ENCODE results near the gene SUDS3. TPM values are rescaled to one million over a fixed set of nuclear protein-coding genes. Genes with fewer than 3 reads are reported as not detected.

Gene SUDS3
- total RNA-seq: 10 to 100 TPM; 26.1 to 34.0 TPM

DNA sequence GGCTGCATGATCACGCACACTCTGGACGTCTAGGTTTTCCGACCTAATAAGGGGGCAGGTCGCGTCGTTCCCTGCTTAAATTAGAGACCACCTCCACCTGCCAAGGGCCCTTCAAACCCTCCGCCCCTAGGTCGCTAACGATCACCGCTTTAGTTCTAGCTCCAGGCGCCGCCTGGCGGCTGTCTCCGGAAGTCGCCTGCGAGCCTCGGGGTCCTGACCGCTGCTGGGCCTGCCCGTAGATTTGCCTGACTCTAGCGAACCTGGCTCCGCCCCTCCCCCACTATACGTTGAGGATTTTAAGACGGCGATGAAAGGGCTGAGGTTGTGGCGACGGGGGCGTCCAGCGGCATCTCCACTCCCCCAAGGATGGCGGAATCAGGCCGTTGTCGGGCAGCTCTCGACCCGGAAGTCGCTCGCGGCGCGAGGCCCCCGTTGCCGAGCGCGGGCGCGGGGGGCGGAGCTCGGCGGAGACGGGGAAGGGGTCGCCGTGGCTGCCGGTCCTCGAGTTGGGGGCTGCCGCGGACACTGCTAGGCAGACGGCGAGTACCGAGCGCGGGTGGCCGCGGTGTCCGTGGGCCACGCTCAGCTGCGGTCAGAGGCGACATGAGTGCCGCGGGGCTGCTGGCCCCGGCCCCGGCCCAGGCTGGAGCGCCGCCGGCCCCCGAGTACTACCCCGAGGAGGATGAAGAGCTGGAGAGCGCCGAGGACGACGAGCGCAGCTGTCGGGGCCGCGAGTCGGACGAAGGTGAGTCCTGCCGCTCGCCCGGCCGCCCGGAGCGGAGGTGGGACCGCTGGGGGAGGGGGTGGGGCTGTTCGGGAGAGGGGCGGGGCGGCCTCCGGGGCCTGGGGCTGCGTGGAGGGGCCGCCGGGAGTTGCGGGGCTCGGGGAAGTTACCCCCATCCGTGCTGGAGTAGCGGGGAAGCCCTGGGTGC is at the start of gene SUDS3:
Gene SUDS3, plus strand, starts transcription at position 467 of the 932 bp plus-strand sequence. Its CDS starts 137 bp downstream, at position 604.
- no peaks in the 10 kb centered on the region for H3K36me3 Mint-ChIP-seq
- ATAC-seq (peak; percentile 48 to 69), DNase-seq (ENCODE audit: low spot score) (peak; percentile 89)
- peak within 1 kb of the TSS; percentile 79 for H3K4me3 Mint-ChIP-seq
- H3K4me1 Mint-ChIP-seq (ENCODE audit: low read depth in 2 of 2): peaks cover 20 to 37% of the 10 kb centered on the region in 2 donors
- no peaks in the 10 kb centered on the region for H3K27me3 Mint-ChIP-seq
- H3K27ac Mint-ChIP-seq: peak within 1 kb of the TSS; percentile 98 to 99
- H3K9me3 Mint-ChIP-seq: no peaks in the 10 kb centered on the region

GRCh38 chr12:118326991-118327390 is 49.4 kb upstream of the SUDS3 start:
- H3K9me3 Mint-ChIP-seq: no peaks in the 10 kb centered on the region
- DNase-seq (ENCODE audit: low spot score) (no peak), ATAC-seq (no peak)
- H3K27me3 Mint-ChIP-seq: no peaks in the 10 kb centered on the region
- H3K4me1 Mint-ChIP-seq (ENCODE audit: low read depth in 2 of 2): peaks cover 32 to 34% of the 10 kb centered on the region in 2 donors
- H3K27ac Mint-ChIP-seq: no peak overlapping the region
- no peak overlapping the region for H3K4me3 Mint-ChIP-seq
- H3K36me3 Mint-ChIP-seq: peaks cover 6% of the 10 kb centered on the region

- DNase-seq (ENCODE audit: low spot score) (no peak), ATAC-seq (no peak)
- Mint-ChIP-seq H3K27me3 (no peaks in the 10 kb centered on the region), H3K27ac (no peak overlapping the region), H3K4me3 (no peak overlapping the region), H3K36me3 (peaks cover 6% of the 10 kb centered on the region), H3K4me1 (ENCODE audit: low read depth in 2 of 2) (peaks cover 34 to 36% of the 10 kb centered on the region in 2 donors), H3K9me3 (no peaks in the 10 kb centered on the region)
Measured at GRCh38 chr12:118327391-118327790, 49.0 kb upstream of the SUDS3 start.

DNA sequence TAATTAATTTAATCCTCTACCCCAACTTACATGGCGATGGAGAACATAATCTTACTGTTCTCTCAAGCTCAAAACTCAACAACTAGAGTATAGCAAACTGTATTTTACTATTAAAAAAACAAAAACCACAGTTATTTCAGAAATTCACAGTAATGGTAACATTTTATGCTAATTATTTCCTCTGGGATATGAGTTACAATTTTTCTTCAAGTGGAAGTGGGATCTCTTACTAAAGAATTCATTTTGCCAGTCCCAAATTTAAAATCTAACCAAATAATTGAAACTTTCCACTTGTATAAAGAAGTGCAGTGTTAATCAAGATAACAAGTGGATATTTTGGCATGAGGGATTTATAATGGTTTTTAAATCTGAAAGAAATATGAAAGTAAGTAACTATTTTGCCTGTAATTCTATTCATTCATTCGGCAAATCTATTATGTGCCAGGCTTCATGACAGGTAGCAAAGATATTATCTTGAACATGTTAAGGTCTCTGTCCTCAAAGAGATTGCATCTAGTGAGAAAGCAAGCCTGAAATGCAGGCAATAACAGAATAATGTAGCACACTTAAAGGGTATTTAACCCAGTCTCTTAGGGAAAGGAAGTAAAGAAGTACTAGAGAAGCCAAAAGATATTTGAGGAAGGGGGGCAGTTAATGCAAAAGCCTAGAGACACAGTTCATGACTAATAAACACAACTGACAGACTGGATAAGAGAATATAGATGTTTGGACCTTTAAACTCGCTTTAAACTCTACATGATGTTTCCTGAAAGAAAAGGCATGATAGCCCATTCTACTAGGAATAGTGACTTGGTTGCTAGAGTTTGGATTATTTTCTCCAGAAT is 47.6 kb upstream of the SUDS3 start:
- Mint-ChIP-seq H3K9me3 (no peaks in the 10 kb centered on the region), H3K36me3 (peaks cover 16% of the 10 kb centered on the region), H3K4me1 (ENCODE audit: low read depth in 2 of 2) (peaks cover 46% of the 10 kb centered on the region in 2 donors), H3K4me3 (no peak overlapping the region), H3K27ac (peak overlapping the region; percentile 17 to 24), H3K27me3 (no peaks in the 10 kb centered on the region)
- ATAC-seq: no peak
- no peak for DNase-seq (ENCODE audit: low spot score)

DNA sequence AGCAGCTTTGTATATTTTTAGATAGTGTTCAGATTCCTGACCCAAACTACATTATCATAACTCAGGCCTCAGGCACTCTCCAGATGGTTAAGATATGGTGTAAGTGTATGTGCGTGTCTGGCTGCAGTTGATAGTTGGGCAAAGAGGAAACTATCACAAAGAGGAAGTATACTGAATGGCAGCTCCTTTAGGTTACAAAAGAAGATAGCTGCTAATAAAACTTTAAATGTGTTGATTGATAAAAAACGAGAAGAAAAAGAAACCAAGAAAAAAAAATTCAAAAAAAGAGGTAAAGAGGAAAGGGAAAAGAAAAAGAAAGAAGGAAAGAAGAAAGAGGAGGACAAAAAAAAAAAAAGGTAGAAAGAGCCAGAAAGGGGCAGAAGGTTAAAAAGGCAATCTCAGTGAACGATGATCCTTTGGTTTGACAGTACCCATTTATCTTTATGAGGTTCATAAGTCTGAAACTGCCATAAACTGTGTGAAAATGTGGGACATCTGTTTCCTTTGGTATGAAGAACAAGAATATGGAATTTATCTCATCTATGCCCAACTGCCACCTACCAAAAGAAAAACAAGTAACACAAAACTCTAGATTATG is 45.8 kb upstream of the SUDS3 start:
- Mint-ChIP-seq H3K27ac (peak overlapping the region; percentile 57 to 83), H3K36me3 (peaks cover 16% of the 10 kb centered on the region), H3K4me1 (ENCODE audit: low read depth in 2 of 2) (peaks cover 47 to 48% of the 10 kb centered on the region in 2 donors)

GRCh38 chr12:118332511-118332910 is 43.8 kb upstream of the SUDS3 start:
- Mint-ChIP-seq H3K9me3 (no peaks in the 10 kb centered on the region), H3K27ac (peak overlapping the region; percentile 1 to 43), H3K27me3 (no peaks in the 10 kb centered on the region), H3K4me3 (peak overlapping the region; percentile 20), H3K36me3 (peaks cover 16% of the 10 kb centered on the region), H3K4me1 (ENCODE audit: low read depth in 2 of 2) (peaks cover 54 to 58% of the 10 kb centered on the region in 2 donors)
- DNase-seq (ENCODE audit: low spot score): no peak
- no peak for ATAC-seq

More for the DNA sequence above, 45.8 kb upstream of the SUDS3 start:
- ATAC-seq (peak in 1 of 2 donors; percentile 67), DNase-seq (ENCODE audit: low spot score) (no peak)
- H3K4me3 Mint-ChIP-seq: peak overlapping the region; percentile 33
- H3K9me3 Mint-ChIP-seq: no peaks in the 10 kb centered on the region
- no peaks in the 10 kb centered on the region for H3K27me3 Mint-ChIP-seq

- no peak overlapping the region for H3K4me3 Mint-ChIP-seq
- no peak for DNase-seq (ENCODE audit: low spot score)
- no peaks in the 10 kb centered on the region for H3K27me3 Mint-ChIP-seq
- H3K4me1 Mint-ChIP-seq (ENCODE audit: low read depth in 2 of 2): peaks cover 55 to 59% of the 10 kb centered on the region in 2 donors
- peak overlapping the region; percentile 46 to 58 for H3K27ac Mint-ChIP-seq
- no peaks in the 10 kb centered on the region for H3K9me3 Mint-ChIP-seq
- peaks cover 10% of the 10 kb centered on the region for H3K36me3 Mint-ChIP-seq
- no peak for ATAC-seq
Measured at GRCh38 chr12:118334241-118334640, 42.1 kb upstream of the SUDS3 start.

- H3K4me3 Mint-ChIP-seq: peak overlapping the region; percentile 12
- peaks cover 54 to 60% of the 10 kb centered on the region in 2 donors for H3K4me1 Mint-ChIP-seq (ENCODE audit: low read depth in 2 of 2)
- H3K36me3 Mint-ChIP-seq: peaks cover 10% of the 10 kb centered on the region
- no peaks in the 10 kb centered on the region for H3K9me3 Mint-ChIP-seq
- H3K27ac Mint-ChIP-seq: peak overlapping the region; percentile 51 to 59
- no peaks in the 10 kb centered on the region for H3K27me3 Mint-ChIP-seq
- DNase-seq (ENCODE audit: low spot score) (no peak), ATAC-seq (no peak)
Measured at GRCh38 chr12:118334939-118335567, 41.3 kb upstream of the SUDS3 start.

DNA sequence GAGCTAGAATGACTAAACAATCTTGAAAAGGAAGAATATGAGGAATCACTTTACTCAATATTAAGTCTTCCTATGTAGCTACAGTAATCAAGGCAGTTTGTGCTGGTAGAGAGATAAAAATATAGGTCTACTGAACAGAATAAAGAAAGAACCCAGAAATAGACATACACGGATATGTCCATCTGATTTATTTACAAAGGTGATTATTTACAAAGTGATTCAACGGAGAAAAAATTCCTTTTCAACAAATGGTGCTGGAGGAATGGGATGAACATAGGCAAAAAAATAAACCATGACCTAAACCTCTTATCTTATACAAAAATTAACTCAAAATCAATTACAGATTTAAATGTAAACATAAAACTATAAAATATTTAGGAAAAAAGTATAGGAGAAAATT is 40.2 kb upstream of the SUDS3 start:
- Mint-ChIP-seq H3K9me3 (no peaks in the 10 kb centered on the region), H3K36me3 (peaks cover 10% of the 10 kb centered on the region), H3K27ac (peak overlapping the region in 1 of 2 donors; percentile 51), H3K4me3 (no peak overlapping the region), H3K4me1 (ENCODE audit: low read depth in 2 of 2) (peaks cover 48 to 55% of the 10 kb centered on the region in 2 donors), H3K27me3 (no peaks in the 10 kb centered on the region)
- DNase-seq (ENCODE audit: low spot score) (no peak), ATAC-seq (no peak)

- no peak overlapping the region for H3K27ac Mint-ChIP-seq
- ATAC-seq (no peak), DNase-seq (ENCODE audit: low spot score) (no peak)
- H3K27me3 Mint-ChIP-seq: no peaks in the 10 kb centered on the region
- peaks cover 52 to 57% of the 10 kb centered on the region in 2 donors for H3K4me1 Mint-ChIP-seq (ENCODE audit: low read depth in 2 of 2)
- H3K4me3 Mint-ChIP-seq: no peak overlapping the region
- H3K36me3 Mint-ChIP-seq: peaks cover 10% of the 10 kb centered on the region
- H3K9me3 Mint-ChIP-seq: no peaks in the 10 kb centered on the region
Measured at GRCh38 chr12:118337194-118337838, 39.0 kb upstream of the SUDS3 start.

- Mint-ChIP-seq H3K9me3 (no peaks in the 10 kb centered on the region), H3K4me3 (no peak overlapping the region), H3K27me3 (no peaks in the 10 kb centered on the region), H3K27ac (peak overlapping the region in 1 of 2 donors; percentile 27), H3K36me3 (no peaks in the 10 kb centered on the region), H3K4me1 (ENCODE audit: low read depth in 2 of 2) (peaks cover 40 to 46% of the 10 kb centered on the region in 2 donors)
- ATAC-seq (no peak), DNase-seq (ENCODE audit: low spot score) (no peak)
Measured at GRCh38 chr12:118342090-118342489, 34.3 kb upstream of the SUDS3 start.

GRCh38 chr12:118344829-118345228 is 31.5 kb upstream of the SUDS3 start:
- ATAC-seq (no peak), DNase-seq (ENCODE audit: low spot score) (no peak)
- Mint-ChIP-seq H3K9me3 (no peaks in the 10 kb centered on the region), H3K36me3 (no peaks in the 10 kb centered on the region), H3K4me3 (no peak overlapping the region), H3K27me3 (no peaks in the 10 kb centered on the region), H3K27ac (peak overlapping the region; percentile 19 to 23), H3K4me1 (ENCODE audit: low read depth in 2 of 2) (peaks cover 37 to 40% of the 10 kb centered on the region in 2 donors)
